Activated effector memory CD4-positive, alpha-beta T cell treated with Interleukin-2 at 50 U/mL for 16 hours (primary cell): ENCODE results near the gene C3orf20.

ENCODE experiments used
- DNase-seq: peaks from one replicate; pipeline ENCODE4 v3.0.0-alpha.2; 2020

The C3orf20 gene

DNA sequence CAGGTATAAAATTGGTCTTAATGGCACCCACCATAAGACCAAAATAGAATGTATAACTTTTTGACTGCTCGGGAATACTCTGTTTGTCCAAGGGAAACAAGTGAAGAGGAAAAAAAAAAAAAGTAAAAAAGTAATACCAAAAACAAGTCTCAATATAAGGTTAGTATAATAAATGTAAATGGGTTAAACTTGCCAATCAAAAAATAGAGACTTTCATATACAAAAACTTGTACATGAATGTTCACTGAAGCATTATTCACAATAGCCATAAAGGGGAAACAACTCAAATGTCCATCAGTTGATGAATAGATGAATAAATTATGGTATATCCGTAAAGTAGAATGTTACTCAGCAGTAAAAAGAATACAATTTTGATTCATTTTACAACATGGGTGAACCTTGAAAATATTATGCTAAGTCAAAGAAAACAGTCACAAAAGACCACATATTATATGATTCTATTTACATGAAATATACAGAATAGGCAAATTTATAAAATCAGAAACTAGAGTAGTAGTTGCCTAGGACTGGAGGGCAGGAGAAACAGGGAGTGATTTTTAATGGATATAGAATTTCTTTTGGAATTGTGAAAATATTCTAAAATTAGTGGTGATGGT, 104.2 kb downstream of the C3orf20 start:
- no peak for DNase-seq

DNA sequence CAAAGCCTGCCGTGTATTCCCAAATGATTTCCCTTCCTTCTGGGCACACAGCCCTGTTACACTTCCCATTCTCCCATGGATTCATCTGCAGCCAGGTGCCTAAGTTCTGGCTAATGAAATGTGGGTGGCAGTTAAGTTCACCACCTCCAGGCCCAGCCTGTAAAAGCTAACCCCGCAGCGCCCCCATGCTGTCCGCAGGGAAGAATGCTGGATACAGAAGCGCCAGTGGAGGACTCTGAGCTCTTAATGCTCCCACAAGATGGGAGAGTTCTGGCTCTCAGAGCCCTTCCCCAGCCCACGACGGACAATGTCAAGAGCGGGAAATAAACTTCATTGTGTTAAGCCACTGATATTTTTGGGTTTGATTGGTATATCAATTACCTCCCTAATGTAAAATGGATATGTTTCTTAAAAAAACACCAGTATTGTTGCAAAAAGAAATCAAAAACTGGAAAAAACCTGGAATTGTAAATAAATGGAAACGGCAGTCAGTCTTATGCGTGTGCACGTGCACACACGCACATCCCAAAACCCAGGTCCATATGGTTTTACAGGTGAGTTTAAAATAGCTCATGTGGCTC, 106.1 kb downstream of the C3orf20 start:
- DNase-seq = no peak

DNA sequence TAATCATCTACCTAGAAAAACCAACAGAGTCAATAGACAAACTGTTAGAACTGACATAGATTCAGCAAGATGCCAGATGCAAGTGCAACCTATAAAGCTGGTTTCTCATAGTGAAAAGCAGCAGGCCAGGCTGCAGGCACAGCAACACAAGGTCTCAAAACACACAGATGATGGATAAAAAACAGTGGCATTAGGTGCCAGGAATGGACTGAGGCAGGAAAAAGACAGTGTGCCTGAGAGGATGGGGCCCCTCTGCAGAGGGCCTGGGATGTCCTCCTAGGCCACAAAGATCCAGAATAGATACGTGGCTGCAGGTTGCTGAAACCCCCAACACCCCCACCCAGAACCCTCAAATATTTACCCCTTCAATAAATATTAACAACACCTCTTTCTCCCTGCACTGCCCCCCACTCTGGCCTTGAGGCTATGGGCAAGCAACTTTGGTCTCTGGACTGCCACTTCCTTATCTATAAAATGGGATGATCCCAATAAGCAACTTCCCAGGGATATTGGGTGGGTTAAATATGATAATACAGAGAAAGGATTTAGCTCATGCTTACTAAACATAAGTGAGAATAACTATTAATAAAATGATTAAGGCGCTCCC, 108.6 kb downstream of the C3orf20 start:
- no peak for DNase-seq

DNA sequence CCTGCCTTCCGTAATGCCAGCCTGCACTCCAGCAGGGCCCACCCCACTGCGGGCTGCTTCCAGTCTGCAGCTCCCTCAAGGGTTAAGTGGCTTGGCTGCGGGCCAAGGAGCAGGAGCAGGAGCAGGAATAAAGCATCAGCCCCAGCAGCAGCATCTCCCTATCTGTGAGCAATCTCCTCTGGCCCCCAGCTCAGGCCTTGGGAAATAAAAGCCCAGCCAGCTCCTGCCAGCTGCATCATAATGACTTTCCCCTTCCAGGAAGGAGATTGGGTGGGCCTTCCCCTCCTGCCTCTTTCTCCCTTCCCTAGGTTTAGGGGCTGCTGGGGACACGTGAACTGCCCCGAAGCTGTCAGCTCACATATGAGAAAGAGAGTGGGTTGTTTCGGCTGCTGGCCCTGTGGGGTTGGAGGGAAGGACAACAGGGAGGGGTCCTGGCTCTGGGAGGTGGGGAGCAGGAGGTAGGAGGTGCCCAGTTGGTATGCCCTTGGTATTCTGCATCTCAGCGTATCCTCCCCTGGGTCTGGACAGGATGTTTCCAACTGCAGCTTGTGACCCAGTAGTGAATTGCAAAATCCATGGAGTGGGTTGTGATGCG, 109.2 kb downstream of the C3orf20 start:
- no peak for DNase-seq

DNA sequence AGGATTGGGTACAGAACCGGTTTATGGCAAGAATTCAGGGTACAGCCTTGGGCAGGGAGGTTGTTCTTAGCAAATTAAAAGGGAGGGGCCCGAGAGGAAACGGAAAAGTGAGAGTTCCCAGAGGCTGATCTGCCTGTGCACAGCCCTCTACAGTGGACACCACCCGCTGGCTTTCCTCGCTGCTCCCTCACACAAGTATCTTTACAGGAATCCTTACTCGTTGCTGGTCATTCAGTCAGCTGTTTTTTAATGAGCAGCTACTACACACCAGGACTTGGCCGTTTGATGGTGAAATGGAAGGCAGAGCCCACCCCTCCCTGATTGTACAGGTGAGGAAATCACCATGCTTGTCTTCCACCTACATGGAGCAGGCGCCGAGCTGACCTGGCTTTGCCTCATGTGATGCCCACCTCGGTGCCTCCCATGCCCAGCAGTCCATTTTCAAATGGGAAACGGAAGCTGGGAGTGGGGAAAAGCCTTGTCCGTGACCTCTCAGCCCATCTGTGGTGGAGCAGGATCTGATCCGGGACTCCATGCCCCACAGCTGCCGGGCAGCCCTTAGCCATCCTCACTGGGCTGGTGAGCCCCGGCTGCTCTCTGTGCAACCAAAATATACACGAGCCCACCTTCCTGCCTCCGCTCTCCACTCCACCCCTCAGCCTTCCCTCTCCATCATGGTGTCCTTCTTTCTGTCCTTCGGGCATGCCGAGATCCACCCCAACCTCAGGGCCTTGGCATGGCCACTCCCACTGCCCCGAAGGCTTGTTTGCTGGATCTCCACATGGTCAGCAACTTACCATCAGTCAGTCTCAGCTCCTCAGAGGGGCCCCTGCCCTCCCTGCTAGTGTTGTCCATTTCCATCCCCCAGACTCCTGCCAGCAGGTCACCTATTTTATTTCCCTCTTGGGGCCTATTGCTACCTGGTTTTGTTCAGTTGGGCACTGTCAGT, 110.5 kb downstream of the C3orf20 start:
- no peak for DNase-seq

DNA sequence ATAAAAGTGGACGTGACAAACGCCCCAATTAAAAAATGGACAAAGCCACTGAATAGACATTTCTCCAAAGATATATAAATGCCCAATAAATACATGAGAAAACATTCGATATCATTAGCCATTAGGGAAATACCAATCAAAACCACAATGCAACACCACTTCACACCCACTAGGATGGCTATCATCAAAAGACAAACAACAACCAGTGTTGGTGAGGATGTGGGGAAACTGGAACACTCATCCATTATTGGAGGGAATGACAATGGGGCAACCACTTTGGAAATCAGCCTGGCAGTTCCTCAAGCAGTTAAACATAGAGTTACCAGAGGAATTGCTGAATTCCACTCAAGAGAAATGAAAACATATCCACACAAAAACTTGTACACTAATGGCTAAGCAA, 111.4 kb downstream of the C3orf20 start:
- no peak for DNase-seq

DNA sequence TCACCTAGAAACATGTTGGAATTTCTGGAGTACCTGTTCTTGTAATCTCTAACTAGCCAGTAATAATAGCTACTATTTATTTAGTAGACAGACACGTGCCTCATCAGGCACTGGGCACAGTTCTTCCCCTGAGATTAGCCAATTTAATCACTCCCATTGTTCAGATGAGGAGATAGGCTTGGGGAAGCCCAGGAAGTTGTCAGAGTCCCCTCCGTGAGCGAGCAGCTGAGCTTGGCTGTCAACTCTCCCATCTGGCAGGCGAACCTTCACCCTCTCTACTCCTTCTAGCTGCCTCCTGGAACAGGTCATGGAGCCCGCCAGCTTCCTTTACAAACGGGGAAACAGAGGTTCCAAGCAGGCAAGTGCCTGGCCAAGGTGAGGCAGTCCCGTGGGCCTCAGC, 112.7 kb downstream of the C3orf20 start:
- DNase-seq = no peak

DNA sequence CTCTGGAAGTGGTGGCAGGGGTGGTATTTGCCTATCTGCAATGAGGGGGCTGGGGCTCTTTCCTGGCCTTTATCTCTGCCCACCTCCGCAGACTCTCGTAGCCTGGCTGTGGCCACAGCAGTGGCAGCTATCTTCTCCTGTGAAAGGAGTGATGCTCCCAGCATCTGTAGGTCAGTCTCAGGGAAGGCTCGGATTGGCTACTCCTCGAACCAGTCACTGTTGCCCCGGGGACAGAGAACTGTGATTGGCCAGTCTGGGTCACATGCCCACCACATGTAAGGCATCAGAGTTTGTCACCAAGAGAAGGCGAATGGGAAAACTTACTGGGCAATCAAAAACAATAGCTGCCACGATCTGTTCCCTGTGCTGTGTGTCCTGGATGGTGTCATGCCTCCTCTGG, 113.7 kb downstream of the C3orf20 start:
- DNase-seq = no peak

DNA sequence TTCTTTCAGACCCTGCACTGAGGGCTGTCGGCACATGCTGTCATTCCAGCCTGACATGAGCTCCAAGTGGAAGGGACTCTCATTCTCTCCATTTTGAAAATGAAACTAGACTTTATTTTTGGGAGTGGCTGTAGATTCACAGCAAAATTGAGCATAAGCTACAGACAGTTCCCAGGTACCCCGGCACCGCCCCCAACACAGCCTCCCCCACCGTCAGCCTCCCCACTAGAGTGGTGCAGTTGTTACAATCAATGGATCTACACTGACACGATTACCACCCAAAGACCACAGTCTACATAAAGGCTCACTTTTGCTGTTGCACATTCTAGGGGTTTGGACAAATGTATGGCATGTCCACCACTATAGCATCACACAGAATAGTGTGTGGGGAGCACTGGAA, 114.3 kb downstream of the C3orf20 start:
- no peak for DNase-seq

DNA sequence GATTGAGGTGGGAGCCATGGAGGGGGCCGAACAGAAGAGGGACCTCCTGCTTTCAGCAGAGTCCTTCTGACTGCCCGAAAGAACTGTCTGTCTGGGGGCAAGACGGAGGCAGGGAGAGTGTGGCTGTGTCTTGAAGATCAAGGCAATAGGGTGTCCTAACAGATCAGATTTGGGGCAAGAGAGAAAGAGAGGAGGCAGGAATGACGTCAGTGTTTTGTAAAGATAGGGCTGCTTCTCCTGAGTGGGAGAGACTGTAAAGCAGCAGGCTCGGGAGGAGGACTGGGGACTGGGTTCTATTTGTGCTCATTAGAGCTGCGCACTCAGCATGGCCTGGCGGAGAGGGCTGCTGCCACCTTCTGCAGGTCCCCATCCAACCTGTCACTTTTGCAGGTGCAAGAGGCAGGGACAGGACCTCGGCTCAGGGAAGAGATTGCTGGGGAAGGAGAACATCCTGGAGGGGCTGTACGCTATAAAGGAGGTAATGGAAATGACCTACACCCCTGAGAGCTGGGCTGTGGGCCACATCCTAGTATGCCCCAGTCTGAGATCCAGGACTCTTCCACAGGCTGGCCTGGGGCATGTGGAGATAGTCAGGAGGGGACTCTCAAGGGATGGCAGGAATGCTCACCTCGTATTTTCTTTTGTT, 114.8 kb downstream of the C3orf20 start:
- DNase-seq = no peak

DNA sequence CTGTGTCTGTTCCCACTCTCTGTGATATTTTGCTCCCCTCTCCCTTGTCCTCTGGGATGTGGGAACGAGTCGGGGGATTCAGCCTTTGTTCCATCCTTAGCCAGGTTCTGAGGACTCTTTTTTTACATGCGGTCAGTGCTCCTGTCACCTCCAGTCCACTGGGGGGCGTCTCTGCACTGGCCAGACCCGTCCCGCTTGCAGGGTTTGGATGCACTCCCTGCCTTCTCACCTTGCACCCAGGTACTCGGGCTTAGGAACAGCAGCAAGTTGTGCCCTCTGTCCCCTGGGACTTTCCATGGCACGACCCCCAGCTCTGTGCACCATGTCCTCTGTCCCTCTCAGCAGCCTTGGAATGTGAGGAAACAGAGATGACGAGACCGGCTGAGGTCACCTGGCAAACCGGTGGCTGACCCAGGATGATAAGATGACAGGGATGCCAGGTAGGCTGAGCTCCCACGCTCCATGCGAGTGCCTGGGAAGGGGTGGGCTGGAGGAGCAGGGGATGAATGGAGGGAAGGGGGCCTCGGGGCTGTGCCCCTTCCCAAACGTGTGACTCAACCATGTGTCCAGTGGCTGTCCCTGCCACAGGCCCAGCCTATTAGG, 116.5 kb downstream of the C3orf20 start:
- DNase-seq = peak; percentile 36

DNA sequence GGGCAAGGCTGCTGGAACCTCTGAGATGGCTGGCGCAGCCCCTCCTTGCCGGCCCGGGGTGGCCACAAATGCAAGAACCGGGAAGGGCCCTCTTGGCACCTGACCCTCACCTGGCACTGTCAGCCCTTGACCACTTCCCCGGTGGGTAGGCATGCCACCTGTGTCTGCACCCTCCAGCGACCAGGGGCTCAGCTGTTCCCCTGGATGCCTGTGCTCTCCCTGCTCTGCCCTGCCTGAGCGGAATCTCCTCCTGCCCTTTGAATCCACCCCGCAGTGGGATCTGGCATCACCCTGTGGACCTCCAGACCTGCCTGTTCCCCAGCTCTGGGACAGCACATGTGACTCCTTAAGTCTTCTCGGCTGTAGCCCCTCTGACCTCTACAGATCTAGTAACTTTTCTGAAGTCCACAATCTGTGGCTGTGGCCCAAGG, 117.8 kb downstream of the C3orf20 start:
- DNase-seq = no peak

DNA sequence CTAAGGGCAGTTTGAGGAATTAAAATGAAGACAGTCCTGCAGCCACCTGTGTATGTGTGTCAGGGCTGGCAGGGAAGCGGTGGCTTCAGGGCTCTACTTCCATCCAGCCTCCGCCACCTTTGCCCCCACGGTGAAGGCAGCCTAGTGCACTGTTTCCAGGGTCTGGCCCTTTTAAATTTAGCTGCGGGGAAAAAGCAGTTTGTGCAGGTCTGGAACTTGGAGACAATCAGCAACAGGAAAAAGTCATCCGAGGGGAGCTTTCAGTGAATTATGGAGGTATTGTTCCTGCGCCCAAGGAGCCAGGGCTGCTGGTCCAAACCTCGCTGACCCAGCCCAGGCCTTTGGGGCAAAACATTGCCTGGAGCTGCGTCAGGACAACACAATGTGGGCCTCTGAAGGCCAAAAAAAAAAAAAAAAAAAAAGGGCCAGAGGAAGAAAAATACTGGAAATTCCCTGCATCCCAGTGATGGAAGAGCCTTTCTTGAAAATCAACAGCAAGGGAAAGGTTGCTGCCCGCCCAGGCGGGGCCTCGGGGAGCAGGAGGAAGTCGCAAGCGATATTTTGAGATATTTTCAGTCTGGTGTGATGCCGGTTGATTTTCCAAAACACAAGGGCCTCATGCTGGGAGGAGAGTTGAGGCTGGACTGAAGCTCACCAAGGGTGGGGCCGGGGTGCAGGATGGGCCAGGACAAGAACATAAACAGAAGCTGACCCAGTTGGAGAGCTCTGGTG, 118.4 kb downstream of the C3orf20 start:
- no peak for DNase-seq

DNA sequence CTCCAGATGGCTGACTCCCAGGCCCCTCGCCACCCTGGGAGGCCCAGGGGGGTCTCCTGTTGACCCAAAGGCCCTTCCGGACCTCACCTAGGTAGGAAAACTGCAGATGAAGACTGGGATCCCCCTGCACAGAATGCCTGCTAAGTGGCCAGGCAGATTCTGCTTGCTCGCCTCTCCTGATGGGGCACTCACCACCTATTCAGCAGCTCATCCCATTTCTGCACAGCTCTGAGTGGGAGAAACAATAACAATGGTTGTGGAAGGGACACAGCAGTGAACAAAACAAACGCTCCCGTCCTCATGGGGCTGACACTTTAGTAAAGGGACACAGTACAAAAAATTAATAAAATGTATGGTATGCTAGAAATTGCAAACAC, 118.9 kb downstream of the C3orf20 start:
- no peak for DNase-seq

DNA sequence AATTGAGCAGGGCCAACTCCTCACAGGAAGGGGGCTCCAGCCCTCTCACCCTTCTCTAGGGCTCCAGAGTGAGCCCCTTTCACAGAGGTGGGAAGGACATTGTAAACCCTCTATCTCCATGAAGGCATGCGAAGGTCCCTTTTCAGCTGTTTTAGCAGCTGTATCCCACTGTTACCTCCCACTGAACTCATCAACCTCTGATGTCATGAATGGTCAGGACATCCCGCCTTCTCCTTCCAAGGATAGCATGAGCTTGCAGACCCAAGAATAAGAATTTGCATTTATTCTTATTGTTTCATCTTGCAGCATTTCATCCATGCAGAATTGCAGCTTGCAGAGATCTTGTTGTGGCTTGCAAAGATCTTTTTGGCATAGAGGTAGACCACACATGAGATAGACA, 119.5 kb downstream of the C3orf20 start:
- DNase-seq = no peak

DNA sequence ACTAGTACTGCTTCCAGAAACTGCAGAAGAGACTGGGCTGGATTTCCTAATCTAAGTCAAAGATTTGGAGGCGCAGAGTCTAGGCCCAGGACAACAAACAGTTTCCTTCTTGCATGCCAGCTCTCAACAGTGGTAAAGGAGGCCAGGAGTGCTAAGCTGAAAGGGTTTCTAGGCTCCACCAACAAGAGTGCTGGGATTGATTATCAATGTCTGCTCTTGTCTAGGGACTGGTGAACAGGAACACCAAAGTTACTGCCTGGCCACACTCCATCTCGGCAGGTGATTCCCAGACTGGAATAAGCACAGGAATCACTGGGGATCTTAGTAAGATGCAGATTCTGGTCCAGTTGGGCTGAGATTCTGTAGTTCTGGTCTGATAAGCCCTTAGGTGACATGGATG, 121.1 kb downstream of the C3orf20 start:
- no peak for DNase-seq

DNA sequence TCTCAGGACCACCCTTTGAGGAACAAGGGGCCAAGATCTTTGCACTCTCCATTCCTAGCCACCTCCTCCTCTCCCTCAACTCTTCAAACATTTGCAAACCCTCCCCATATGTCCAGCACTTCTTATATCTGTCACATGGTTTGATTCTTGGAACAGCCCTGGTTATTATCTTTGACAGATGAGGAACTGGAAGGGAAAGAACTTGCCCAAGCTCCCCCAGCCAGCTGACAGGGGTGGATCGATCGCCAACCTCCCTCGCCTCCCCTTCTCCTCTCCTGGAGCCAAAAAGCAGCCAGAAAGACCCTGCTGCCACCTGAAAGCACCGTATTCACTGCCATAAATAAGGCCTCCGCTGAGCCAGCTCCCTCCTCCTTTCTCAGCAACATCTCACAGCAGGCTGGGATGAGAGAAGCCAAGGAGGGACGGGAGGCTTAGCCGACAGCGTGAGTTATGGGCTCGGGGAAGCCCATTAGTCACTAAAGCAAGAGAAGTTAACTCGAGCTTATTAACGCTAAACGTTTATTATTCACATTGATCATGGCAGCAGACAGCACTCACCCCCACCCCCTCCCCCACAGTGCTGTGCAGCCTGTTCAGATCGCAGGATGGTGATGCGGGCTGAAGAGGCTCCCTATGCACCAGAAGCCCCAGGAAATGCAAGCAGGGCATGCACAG, 121.6 kb downstream of the C3orf20 start:
- DNase-seq = no peak

DNA sequence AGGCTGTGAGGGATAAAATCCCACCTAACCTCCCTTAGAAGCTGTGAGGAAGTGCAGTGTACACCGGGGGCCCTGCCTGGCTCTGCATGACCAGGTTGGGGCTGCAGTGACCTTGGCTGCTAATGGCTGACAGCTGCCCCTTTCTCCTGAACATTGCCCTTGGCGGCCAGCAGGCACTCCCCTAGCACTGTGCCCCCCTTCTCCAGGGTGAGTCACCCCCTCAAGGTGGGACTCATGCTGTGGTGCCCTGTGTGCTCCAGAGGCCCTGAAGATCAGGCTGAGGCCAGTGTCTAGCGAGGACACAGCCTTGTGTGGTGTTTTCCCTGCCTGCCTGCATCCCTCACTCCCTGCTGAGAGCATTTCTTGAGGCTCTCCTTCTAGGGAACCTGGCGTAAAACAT, 122.8 kb downstream of the C3orf20 start:
- no peak for DNase-seq

DNA sequence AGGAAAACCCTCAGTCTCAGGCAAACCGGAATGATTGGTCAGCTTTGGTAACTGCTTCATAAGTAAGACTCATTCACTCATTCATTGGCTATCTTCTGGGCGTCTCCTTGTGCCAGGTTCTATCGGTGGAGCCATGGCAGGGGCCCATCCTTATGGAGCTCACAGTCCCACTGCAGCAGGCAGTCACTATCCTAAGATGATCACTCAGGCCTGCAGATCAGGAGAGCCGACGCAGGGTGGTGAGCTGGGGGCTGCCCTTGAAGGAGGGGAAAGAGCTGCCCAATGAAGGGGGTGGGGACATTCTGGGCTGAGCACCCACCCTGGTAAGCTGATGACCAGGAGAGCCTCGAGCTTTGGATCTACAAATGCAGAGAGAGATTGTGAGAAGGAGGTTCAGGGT, 123.3 kb downstream of the C3orf20 start:
- no peak for DNase-seq

DNA sequence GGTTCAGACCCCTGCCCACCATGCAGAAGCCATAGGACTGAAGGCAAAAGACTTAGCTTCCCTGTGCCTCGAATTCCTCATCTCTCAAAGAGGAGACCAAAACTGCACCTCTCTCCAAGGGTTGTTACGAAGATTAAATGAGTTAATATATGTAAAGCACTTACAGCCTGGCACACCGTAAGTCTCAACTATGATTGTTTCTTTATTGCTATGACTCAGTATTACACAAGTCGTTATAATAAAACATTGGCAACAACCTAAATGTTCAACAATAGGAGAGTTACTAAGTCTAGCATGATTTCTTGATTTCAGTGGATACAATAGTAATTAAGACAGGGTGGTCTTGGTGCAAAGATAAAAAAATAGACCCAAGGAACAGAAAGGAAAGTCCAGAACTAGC, 124.2 kb downstream of the C3orf20 start:
- no peak for DNase-seq

DNA sequence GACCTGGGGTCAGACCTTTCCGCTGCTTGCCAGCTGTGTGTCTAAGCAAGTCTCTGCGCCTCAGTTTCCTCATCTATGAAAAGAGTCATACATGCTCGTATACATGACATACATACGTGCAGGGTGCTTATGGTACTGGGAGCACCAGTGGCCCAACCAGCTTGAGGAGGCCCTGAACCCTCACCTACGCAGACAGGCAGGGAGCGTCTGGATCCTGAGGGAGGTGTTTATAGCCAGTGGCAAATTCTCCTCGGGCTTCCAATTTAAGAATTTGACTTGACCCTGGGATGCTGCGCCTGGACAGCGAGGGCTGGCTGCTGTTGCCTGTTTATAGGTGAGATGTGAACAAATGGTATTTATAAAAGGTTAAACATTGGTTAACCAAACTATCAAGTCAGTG, 126.1 kb downstream of the C3orf20 start:
- no peak for DNase-seq
